GM12873 (cell line): ENCODE results near the gene B3GNT3.
A peak's percentile ranks its signal among the peaks of the same experiment; 100 is the strongest.

Source experiments
- TF ChIP-seq, protein P1 (sequence below): IDR thresholded peaks from 2 replicates; pipeline ENCODE4 v1.5.1; 2012; ENCODE audit warnings: low read depth, mild to moderate bottlenecking, moderate library complexity, low read length, control low read depth; ENCODE audit not compliant: insufficient read depth; ENCODE audit errors: missing control alignments

Gene B3GNT3

DNA sequence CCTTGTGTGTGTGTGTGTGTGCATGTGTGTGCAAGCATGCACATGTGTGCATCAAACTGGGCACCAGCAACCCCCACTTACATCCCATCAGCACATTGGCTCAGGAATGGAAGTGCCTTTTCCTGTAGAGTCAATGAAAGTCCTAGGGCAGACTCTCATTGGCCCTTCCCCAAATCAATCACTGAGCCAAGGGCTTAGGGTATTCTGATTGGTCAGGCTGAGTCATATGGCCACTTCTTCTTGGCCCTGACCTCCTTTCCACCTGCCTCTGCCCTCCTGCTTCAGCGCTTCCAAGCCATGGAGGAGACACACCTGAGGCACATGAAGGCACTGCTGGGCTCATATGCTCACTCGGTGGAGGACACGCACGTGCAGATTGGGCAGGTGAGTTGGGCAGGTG lies 22.8 kb upstream of the B3GNT3 start:
- TF ChIP-seq, protein P1, sequence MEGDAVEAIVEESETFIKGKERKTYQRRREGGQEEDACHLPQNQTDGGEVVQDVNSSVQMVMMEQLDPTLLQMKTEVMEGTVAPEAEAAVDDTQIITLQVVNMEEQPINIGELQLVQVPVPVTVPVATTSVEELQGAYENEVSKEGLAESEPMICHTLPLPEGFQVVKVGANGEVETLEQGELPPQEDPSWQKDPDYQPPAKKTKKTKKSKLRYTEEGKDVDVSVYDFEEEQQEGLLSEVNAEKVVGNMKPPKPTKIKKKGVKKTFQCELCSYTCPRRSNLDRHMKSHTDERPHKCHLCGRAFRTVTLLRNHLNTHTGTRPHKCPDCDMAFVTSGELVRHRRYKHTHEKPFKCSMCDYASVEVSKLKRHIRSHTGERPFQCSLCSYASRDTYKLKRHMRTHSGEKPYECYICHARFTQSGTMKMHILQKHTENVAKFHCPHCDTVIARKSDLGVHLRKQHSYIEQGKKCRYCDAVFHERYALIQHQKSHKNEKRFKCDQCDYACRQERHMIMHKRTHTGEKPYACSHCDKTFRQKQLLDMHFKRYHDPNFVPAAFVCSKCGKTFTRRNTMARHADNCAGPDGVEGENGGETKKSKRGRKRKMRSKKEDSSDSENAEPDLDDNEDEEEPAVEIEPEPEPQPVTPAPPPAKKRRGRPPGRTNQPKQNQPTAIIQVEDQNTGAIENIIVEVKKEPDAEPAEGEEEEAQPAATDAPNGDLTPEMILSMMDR, result no peak

- TF ChIP-seq, protein P1, result peak; percentile 70
These were observed 19.6 kb upstream of the B3GNT3 start for GRCh38 chr19:17775245-17775927.

GRCh38 chr19:17775991-17776803 lies 18.7 kb upstream of the B3GNT3 start:
- TF ChIP-seq, protein P1, result no peak

GRCh38 chr19:17778251-17778967 lies 16.5 kb upstream of the B3GNT3 start:
- TF ChIP-seq, protein P1, result no peak

GRCh38 chr19:17778968-17779929 lies 15.7 kb upstream of the B3GNT3 start:
- TF ChIP-seq, protein P1, result no peak

DNA sequence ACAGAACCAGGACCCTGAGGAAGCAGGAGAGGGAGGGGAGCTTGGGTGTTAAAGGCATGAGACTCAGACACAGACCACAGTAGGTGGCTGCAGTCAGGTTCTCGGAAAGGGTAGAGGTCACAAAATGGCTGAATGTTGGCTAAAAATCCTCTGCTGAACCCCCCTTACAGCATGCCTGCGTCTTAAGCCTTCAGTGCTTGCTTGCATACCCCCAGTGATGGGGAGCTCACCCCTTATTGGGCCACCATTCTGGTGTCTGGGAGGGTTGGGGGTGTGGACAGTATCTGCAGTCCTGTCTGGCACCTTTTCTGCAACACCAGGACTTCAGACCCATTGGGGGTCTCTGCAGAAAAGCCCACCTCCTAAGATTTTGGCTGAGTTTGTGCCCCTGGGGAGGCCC lies 14.2 kb upstream of the B3GNT3 start:
- TF ChIP-seq, protein P1, result no peak
